UCSD-AML1 (cell line): ENCODE measurements around the gene MECR.
"Not testable (repeated sequence)": the region's sequence is repeated elsewhere in the genome, so short reads cannot be mapped to it uniquely, and the experiment has no call there.

Experiments used
- DNase-seq: peaks from one replicate; lab custom pipeline; 2025; ENCODE audit not compliant: unreplicated experiment; lab: John Stamatoyannopoulos, UW

Gene MECR

DNA sequence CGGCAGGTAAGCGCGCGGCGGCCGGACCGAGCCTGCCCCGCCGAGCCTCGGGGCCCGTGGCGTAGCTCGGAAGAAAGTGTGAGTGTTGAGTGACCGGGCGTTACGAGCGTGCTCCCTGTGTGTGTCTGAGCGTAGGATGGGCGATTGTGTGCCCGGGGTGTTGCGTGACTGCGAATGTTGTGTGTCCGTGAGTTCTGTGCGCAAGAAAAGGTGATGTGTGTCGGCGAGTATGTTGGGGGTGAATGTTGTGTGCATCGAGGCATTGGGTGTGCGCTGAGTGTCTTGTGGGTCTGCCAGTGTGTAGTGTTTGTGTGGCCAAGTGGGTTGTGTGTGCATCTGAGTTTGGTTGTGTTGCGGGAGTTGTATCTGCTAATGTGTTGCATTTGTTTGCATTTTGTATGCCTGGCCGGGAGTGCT, 6.0 kb upstream of the MECR start:
- DNase-seq = no peak

DNA sequence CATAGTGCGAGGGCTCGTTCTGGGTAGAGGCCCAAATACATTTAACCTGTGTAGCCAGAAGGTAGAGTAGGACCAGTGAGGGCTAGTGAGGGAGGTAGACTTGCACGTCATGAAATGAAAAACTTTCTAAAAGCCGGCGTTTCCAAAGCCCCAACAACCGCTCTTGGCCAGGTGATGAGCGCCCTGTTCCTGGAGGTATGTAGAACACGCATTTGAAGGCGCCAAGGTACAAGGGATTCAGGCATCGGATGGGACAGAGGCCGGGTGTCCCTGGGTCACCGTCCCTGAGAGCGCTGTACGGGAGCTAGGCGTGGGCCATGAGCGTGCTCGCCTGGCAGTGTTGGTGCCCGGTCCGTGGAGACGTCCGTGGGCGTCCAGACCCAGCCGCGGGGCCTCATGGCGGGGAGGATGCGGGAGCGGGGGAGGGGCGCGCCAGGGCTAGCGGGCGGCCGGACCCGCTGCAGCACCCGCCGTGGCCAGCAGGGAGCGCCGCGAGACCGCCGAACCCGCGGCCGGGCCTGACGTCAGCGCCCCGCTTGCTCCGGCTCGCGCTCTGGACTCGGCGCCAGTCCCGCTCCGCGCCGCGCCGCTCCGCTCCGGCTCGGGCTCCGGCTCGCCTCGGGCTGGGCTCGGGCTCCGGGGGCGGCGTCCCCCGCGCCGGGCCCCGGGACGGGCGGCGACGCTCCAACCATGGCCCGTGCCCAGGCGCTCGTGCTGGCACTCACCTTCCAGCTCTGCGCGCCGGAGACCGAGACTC, 5.4 kb upstream of the MECR start, which contains the start of gene PTPRU:
Gene PTPRU, plus strand, starts transcription at position 568 of the 757 bp plus-strand sequence. Its CDS starts 123 bp downstream, at position 691.
- peak; percentile 82 for DNase-seq

DNA sequence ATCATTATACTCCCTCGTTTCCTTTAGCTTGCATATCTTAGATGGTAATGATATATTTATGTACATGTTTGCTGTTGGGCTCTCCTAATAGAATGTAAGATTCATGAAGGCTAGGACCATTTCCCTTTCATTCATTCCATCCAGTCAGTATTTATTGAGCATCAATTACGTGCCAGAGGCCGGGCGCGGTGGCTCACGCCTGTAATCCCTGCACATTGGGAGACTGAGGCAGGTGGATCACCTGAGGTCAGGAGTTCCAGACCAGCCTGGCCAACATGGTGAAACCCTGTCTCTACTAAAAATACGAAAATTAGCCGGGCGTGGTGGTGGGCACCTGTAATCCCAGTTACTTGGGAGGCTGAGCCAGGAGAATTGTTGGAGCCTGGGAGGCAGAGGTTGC, 4.1 kb upstream of the MECR start:
- DNase-seq = not testable (repeated sequence)

DNA sequence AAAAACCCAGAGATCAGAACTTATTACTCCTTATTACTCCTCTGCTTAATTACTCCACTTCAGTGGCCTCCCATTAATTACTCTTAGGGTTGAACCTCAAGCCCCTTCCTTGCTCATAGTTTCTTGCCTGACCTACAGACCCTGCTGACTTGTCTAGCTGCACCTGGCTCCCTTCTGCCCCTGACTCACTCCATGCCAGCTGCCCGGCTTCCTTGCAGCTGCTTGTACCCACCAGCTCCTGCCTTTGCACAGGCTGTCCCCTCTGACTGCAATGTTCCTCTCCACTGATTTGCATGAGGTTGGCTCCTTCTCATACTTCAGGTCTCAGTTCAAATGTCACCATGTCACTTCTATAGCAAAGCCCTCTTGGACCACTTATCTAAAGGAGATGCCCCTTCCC, 3.7 kb upstream of the MECR start:
- no peak for DNase-seq

GRCh38 chr1:29233693-29234092, 3.0 kb upstream of the MECR start:
- DNase-seq = no peak

GRCh38 chr1:29232387-29232786, 1.7 kb upstream of the MECR start:
- DNase-seq = no peak

DNA sequence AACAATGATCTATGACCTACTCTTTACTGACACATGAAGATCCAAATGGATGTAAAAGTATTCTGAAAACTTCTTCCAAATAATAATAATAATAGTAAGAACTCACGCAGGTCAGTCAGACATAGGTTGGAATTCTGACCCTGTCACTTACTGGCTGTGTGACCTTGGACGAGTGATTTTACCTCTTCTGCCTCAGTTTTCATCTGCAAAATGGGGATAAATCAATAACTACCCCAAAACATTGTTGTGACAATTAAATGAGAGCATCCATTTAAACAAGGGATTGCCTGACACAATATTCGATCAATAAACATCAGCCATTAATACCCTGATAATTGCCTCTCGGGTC, 556 bp downstream of the MECR start:
- DNase-seq = no peak

DNA sequence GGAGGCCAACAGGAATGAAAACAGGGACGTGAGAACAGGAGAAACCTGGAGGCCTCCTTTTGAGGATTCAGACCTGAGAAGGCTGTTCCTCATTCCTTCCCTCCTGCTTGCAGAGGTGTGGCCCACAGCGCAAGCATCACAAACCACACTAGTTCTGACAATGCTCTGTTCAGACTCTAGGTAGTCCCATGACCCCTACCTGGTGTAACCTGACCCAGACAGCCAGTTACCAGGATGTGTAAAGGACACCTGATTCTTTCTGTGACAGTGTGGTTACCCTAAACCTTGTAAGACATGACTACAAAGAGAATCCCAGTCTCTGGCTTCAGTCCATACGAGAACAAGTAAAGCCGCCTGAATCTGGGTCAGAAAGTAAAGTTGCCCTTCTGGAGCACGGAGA, 3.2 kb downstream of the MECR start:
- DNase-seq = no peak

DNA sequence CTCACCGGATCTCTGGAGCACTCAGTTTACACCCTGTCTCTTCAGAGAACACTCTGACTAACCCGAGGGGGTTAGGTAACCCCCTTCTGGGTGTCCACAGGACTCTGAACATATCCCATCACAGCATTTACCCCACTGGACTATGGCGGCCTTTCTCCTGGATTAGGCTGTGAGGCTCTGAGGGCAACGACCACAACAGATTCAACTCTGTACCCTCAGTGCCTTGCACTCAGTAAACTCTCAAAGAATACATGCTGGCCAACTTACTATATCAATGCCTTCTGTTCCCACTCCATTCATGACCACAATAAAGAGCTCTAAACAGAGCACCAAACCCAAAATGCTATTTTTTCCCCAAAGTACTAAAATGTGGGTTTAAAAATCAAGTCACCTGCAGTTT, 5.4 kb downstream of the MECR start:
- DNase-seq = no peak

- no peak for DNase-seq
Measured at GRCh38 chr1:29224356-29224837, 6.3 kb downstream of the MECR start.

GRCh38 chr1:29223521-29223920, 7.2 kb downstream of the MECR start:
- DNase-seq = no peak

- no peak for DNase-seq
Measured at GRCh38 chr1:29222686-29223085, 8.0 kb downstream of the MECR start.

DNA sequence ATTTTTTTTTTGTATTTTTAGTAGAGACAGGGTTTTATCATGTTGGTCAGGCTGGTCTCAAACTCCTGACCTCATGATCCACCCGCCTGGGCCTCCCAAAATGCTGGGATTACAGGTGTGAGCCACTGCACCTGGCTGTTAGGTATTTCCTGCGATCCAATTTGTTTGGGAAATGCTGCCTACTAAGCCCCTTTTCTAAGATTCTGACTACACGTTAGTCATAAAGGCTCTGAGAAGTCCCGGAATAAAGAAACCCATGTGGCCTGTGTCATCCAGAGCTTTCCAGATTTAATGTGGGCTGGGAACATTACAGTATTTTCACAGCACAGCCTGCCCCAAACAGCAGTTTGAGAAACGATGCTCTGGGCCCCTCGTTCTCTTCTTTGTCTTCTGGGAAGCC, 8.5 kb downstream of the MECR start:
- DNase-seq = not testable (repeated sequence)

- DNase-seq = no peak
Measured at GRCh38 chr1:29221296-29221695, 9.4 kb downstream of the MECR start.

DNA sequence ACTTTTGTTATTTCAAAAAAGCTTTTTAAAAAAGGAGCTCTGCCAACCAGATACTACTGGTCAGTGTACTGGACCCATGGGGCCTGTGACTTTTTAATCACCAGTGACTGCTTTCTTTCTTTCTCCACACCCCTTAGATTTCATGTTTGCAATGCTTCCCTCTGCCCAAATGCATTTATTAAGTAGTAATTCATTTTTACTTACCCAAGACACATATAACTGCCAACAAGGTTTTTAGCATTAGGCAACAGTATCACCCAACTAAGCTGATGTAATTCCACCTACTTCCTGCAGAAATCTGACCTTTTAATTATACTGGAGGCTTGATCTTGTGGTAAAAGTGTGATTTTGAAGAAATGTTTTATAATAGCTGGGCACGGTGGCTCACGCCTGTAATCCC, 12.5 kb downstream of the MECR start:
- DNase-seq = no peak

DNA sequence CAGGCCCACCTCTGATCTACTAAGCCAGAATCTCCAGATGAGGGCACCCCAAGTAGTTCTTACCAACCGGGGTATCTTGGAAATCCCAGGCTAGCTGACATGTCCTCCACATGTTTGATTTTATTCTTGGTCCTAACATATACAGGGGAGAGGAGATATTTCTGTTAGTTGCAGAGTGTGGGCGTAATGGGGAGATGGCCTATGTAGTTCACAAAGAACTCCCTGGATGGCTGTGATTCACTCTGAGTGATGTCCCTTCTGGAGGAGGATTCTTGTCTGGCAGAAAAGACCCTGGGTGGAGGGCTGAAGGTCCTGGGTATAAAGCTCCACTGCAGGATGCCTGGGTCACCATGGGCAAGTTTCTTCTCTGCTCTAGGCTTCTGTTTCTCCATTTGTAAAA, 13.1 kb downstream of the MECR start:
- DNase-seq = no peak

GRCh38 chr1:29213055-29213454, 17.7 kb downstream of the MECR start:
- no peak for DNase-seq

DNA sequence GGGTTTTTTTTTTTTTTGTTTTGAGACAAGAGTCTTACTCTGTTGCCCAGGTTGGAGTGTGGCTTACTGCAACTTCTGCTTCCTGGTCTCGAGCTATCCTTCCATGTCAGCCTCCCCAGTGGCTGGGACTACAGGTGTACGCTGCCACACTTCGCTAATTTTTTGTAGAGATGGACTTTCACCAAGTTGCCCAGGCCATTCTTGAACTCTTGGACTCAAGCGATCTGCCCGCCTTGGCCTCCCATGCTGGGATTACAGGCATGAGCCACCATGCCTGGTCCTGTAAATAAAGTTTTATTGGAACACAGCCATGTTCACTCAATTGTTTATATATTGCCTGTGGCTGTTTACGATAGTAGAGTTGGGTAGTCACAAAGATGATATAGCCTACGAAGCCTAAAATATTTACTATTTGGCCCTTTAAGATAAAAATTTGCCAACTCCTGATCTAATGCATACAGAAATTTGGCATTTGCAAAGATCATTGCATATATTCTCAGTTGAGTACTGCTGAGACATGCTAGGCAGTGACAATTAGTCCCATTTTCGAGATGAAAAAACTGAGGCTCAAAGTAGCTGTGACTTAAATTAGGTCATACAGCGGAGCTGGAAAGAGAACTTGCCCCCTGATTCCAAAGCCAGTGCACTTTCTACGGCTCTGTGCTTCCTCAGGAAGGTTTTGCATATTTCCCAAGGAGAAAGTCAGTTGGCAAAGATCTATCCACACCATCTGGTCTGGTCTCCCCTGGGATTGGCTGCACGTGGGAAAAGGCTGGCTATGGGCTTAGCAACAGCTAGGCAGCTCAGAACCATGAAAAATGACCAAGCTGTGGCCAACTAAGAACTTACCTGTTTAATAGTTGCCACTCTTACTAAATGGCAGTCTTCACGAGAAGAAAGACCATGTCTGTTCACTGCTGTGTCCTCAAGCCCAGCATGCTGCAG, 19.4 kb downstream of the MECR start:
- no peak for DNase-seq

GRCh38 chr1:29210278-29211085, 20.3 kb downstream of the MECR start:
- no peak for DNase-seq

- DNase-seq = no peak
Measured at GRCh38 chr1:29209173-29209572, 21.6 kb downstream of the MECR start.

GRCh38 chr1:29208442-29208841, 22.3 kb downstream of the MECR start:
- DNase-seq = no peak
